HUES64 (cell line): ENCODE measurements around the gene MGMT.

ENCODE experiments used
- H3K27ac ChIP-seq: 2 replicates; pipeline ENCODE4 v1.7.0; 2013; ENCODE audit warnings: low read depth, low read length, inconsistent platforms
- H3K27me3 ChIP-seq: 2 replicates; pipeline ENCODE4 v1.6.1; 2013; ENCODE audit warnings: mild to moderate bottlenecking, low read length; ENCODE audit not compliant: insufficient read depth
- H3K36me3 ChIP-seq: 2 replicates; pipeline ENCODE4 v1.6.1; 2013; ENCODE audit warnings: mild to moderate bottlenecking, low read length; ENCODE audit not compliant: insufficient read depth
- H3K4me1 ChIP-seq: 2 replicates; pipeline ENCODE4 v1.6.1; 2013; ENCODE audit warnings: mild to moderate bottlenecking, low read length, moderate library complexity; ENCODE audit not compliant: insufficient read depth
- H3K4me3 ChIP-seq: 2 replicates; pipeline ENCODE4 v1.5.1; 2013; ENCODE audit warnings: mild to moderate bottlenecking, low read length, moderate library complexity
- H3K9ac ChIP-seq: 2 replicates; pipeline ENCODE4 v1.6.1; 2013; ENCODE audit warnings: mild to moderate bottlenecking, low read depth, low read length
- H3K9me3 ChIP-seq: 2 replicates; pipeline ENCODE4 v1.6.1; 2013; ENCODE audit warnings: low read depth, low read length; ENCODE audit not compliant: insufficient read depth
- WGBS: fragments of 150-250, 120-280 bp; methylation state at CpG from one replicate; pipeline ENCODE4 v1.1.7; 2013; ENCODE audit warnings: missing lambda C conversion rate; 5-methylcytosine and 5-hydroxymethylcytosine counted together

Gene MGMT

DNA sequence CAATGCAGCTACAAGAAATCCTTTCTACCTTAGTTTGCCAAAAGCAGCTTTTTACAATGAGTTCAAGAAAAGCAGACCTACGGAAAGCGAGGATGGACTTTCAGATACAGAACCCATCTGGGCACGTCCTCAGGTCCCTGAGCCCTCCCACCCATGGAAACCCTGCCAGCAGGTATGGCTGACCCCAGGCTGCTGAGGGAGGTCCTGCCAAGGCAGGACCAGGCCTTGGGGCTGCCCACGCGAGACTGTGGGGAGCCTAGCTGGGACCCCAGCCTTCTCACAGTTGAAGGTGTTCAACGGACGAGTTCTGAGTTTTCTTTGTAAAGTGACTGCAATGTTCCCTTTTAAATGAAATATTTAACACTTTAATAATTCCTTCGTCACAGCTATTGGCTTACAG, 245.0 kb downstream of the MGMT start:
- no peak overlapping the region for H3K4me3 ChIP-seq
- 96% methylated on average over 8 of the region's 8 CpGs for WGBS
- H3K27me3 ChIP-seq = no peaks in the 10 kb centered on the region
- H3K9me3 ChIP-seq = no peaks in the 10 kb centered on the region
- H3K36me3 ChIP-seq = no peaks in the 10 kb centered on the region
- H3K27ac ChIP-seq = no peak overlapping the region
- no peak overlapping the region for H3K9ac ChIP-seq
- H3K4me1 ChIP-seq = peaks cover 24% of the 10 kb centered on the region

GRCh38 chr10:129713659-129714265, 246.7 kb downstream of the MGMT start:
- Histone ChIP-seq H3K4me1 (peaks cover 24% of the 10 kb centered on the region), H3K36me3 (no peaks in the 10 kb centered on the region), H3K27me3 (no peaks in the 10 kb centered on the region), H3K9me3 (no peaks in the 10 kb centered on the region), H3K27ac (no peak overlapping the region), H3K9ac (no peak overlapping the region), H3K4me3 (no peak overlapping the region)
- WGBS = 92% methylated on average over 14 of the region's 14 CpGs

DNA sequence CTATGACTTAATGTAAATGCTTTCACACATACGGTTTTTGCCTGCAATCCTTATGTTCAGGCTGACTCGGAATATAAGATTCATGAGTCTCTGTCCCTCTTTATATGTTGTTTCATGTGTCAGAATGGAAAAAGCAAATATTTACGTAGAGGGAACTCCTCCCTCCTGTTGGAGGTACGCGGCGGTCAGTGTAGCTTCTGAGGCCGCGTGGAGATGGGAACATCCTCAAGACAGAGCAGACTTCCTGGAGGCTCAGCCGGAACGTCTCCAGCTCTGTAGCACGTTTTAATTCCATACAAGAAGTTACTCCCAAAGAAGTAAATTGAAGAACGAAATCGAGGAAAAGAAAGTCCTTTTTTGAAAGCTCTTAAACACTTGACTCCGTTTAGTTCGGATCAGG, 248.8 kb downstream of the MGMT start:
- peaks cover 17% of the 10 kb centered on the region for H3K4me1 ChIP-seq
- H3K9me3 ChIP-seq = no peaks in the 10 kb centered on the region
- no peak overlapping the region for H3K9ac ChIP-seq
- no peaks in the 10 kb centered on the region for H3K27me3 ChIP-seq
- no peak overlapping the region for H3K27ac ChIP-seq
- H3K4me3 ChIP-seq = no peak overlapping the region
- 96% methylated on average over 15 of the region's 15 CpGs for WGBS
- H3K36me3 ChIP-seq = no peaks in the 10 kb centered on the region

- H3K27ac ChIP-seq = no peak overlapping the region
- peaks cover 13% of the 10 kb centered on the region for H3K4me1 ChIP-seq
- WGBS = 91% methylated on average over 12 of the region's 12 CpGs
- H3K9ac ChIP-seq = no peak overlapping the region
- no peaks in the 10 kb centered on the region for H3K36me3 ChIP-seq
- no peaks in the 10 kb centered on the region for H3K27me3 ChIP-seq
- H3K9me3 ChIP-seq = no peaks in the 10 kb centered on the region
- no peak overlapping the region for H3K4me3 ChIP-seq
Measured at GRCh38 chr10:129716211-129716681, 249.2 kb downstream of the MGMT start.

DNA sequence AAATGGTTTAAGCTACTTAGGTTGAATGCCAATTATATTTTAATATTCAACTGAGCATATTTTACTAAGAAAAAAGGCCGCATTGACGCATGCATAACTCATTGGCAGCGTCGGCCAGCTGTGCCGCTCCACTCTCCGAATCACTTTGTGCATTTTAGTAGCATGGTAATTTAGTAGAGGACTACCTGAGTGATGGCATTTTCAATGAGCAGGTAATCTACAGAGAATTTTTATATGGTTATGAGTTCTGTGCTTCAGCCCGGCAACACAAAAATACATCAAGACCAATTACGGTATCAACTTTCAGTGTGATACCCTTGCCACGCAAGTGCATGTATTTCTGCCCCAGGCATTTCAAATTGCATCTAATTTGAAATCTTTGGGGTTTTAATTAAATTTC, 249.8 kb downstream of the MGMT start:
- no peaks in the 10 kb centered on the region for H3K36me3 ChIP-seq
- no peak overlapping the region for H3K9ac ChIP-seq
- 97% methylated on average over 9 of the region's 9 CpGs for WGBS
- no peak overlapping the region for H3K4me3 ChIP-seq
- H3K9me3 ChIP-seq = peaks cover 4% of the 10 kb centered on the region; the same call in 1 of the 2 replicates
- H3K4me1 ChIP-seq = peaks cover 6% of the 10 kb centered on the region; the same call in 1 of the 2 replicates
- H3K27ac ChIP-seq = no peak overlapping the region
- no peaks in the 10 kb centered on the region for H3K27me3 ChIP-seq

DNA sequence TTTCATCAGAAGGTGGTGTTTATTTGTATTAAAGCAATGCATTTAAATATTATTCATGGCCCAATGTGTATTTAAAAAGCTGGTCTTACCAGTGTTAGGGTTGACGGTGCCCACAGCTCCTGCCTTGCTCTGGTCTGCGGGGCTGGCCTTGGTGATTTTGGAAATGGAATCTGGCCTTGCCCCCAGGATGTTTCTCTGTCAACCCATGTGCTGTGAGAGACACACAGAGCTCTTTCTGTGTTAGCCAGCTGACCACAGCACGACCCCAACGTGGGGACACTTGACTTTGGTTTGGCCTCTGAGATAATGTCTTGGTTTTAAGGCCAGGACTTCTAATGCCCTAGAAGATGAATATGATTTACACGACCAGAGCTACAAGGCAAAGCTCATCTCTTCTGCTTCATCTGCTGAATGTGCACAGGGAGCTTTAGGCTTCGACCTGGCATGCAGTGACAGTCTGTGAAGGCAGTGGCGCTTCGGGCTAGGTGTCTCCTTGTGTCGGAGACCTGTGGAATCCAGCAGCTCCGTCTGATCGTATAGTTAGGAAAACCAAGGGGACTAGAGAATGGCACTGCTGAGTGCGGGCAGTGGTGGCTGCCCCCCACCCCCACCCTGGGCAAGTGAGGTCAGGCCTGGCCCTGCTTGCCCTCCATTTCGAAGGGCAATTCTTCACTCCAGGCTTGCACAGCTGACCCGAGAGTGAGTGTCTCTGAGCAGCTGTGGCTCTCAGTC, 250.9 kb downstream of the MGMT start:
- Histone ChIP-seq H3K4me1 (no peaks in the 10 kb centered on the region), H3K27ac (no peak overlapping the region), H3K27me3 (no peaks in the 10 kb centered on the region), H3K9ac (no peak overlapping the region), H3K9me3 (peaks cover 11% of the 10 kb centered on the region; the same call in 1 of the 2 replicates), H3K36me3 (no peaks in the 10 kb centered on the region), H3K4me3 (no peak overlapping the region)
- 96% methylated on average over 14 of the region's 14 CpGs for WGBS

DNA sequence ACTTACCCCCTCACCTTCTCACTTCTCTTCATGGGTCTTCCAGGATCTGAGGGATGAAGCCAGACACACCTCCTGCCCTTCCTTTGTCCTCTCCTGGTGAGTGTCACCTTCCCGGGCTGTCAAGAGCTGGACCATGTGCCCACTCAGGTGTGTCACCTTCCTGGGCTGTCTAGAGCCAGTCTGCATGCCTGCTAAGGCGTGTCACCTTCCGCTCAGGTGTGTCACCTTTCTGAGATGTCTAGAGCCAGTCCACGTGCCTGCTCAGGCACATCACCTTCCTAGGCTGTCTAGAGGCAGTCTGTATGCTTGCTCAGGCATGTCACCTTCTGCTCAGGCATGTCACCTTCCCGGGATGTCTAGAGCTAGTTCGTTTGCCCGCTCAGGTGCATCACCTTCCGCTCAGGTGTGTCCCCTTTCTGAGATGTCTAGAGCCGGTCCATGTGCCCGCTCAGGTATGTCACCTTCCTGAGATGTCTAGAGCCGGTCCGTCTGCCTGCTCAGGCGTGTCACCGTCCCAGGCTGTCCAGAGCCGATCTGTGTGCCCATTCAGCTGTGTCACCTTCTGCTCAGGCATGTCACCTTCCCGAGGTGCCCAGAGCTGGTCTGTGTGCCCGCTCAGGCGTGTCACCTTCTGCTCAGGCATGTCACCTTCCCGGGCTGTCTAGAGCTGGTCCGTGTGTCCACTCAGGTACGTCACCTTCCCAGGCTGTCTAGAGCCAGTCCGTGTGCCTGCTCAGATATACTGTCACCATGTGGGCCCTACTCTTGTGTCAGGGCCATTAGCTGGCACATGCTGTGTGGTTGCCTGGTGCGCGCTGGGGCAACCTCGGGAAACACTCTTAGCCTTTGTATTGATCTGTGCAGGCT, 251.7 kb downstream of the MGMT start:
- Histone ChIP-seq H3K36me3 (no peaks in the 10 kb centered on the region), H3K27ac (no peak overlapping the region), H3K27me3 (no peaks in the 10 kb centered on the region), H3K9ac (no peak overlapping the region), H3K4me1 (no peaks in the 10 kb centered on the region), H3K4me3 (no peak overlapping the region), H3K9me3 (peaks cover 11% of the 10 kb centered on the region; the same call in 1 of the 2 replicates)
- WGBS = 94% methylated on average over 25 of the region's 25 CpGs

GRCh38 chr10:129719415-129719739, 252.3 kb downstream of the MGMT start:
- Histone ChIP-seq H3K36me3 (no peaks in the 10 kb centered on the region), H3K27ac (no peak overlapping the region), H3K4me1 (no peaks in the 10 kb centered on the region), H3K9ac (no peak overlapping the region), H3K27me3 (no peaks in the 10 kb centered on the region), H3K9me3 (peaks cover 11% of the 10 kb centered on the region; the same call in 1 of the 2 replicates), H3K4me3 (no peak overlapping the region)
- WGBS = 96% methylated on average over 9 of the region's 9 CpGs

GRCh38 chr10:129719889-129720590, 253.0 kb downstream of the MGMT start:
- Histone ChIP-seq H3K4me3 (no peak overlapping the region), H3K9me3 (peaks cover 11% of the 10 kb centered on the region; the same call in 1 of the 2 replicates), H3K4me1 (no peaks in the 10 kb centered on the region), H3K27ac (no peak overlapping the region), H3K36me3 (no peaks in the 10 kb centered on the region), H3K27me3 (no peaks in the 10 kb centered on the region), H3K9ac (no peak overlapping the region)
- 92% methylated on average over 12 of the region's 12 CpGs for WGBS

- Histone ChIP-seq H3K4me1 (no peaks in the 10 kb centered on the region), H3K9ac (no peak overlapping the region), H3K36me3 (no peaks in the 10 kb centered on the region), H3K4me3 (no peak overlapping the region), H3K27ac (no peak overlapping the region), H3K27me3 (no peaks in the 10 kb centered on the region), H3K9me3 (peaks cover 23% of the 10 kb centered on the region)
- WGBS = 93% methylated on average over 10 of the region's 10 CpGs
Measured at GRCh38 chr10:129725011-129725410, 258.0 kb downstream of the MGMT start.
